Skin epidermis (tissue), 12 donors: ENCODE data around the gene LY6G6F.

Experiments
- H3K27ac ChIP-seq, 21 experiments: fragments of 200-600 bp; sonication (generic) in 11 of 21; one replicate each; pipeline ENCODE4 v1.5.0; 2020; ENCODE audit warnings: mild to moderate bottlenecking in 3 of 21, inconsistent platforms in 2 of 21, moderate library complexity in 2 of 21
- H3K4me3 ChIP-seq, 7 experiments: fragments of 200-600 bp; sonication (generic) in 2 of 7; one replicate each; pipeline ENCODE4 v1.5.0; 2020; ENCODE audit warnings: inconsistent platforms in 2 of 7, mild to moderate bottlenecking in 2 of 7, moderate library complexity in 1 of 7

LY6G6F gene, protein sequence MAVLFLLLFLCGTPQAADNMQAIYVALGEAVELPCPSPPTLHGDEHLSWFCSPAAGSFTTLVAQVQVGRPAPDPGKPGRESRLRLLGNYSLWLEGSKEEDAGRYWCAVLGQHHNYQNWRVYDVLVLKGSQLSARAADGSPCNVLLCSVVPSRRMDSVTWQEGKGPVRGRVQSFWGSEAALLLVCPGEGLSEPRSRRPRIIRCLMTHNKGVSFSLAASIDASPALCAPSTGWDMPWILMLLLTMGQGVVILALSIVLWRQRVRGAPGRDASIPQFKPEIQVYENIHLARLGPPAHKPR

DNA sequence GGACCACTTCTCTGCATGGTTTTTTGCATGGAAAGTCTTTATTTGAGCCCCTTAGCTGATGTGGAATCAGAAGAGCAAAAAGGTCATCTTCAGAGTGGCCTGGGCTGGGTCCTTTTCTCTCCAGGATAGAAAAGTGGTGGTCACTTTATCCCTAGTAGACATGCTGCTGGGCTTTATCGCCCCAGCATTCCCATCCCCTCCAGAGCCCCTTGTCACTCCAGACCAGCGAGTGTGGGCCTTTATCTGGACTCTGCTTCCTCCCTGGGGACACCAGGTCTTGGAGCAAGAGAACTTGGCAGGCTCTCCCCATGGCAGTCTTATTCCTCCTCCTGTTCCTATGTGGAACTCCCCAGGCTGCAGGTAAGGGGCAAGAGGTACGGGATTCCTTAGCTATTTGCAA lies at the start of gene LY6G6F:
Gene LY6G6F, plus strand, starts transcription at position 268 of the 400 bp plus-strand sequence. Its CDS starts 41 bp downstream, at position 309.
- no peak within 1 kb of the TSS for H3K27ac ChIP-seq
- no peak within 1 kb of the TSS for H3K4me3 ChIP-seq

DNA sequence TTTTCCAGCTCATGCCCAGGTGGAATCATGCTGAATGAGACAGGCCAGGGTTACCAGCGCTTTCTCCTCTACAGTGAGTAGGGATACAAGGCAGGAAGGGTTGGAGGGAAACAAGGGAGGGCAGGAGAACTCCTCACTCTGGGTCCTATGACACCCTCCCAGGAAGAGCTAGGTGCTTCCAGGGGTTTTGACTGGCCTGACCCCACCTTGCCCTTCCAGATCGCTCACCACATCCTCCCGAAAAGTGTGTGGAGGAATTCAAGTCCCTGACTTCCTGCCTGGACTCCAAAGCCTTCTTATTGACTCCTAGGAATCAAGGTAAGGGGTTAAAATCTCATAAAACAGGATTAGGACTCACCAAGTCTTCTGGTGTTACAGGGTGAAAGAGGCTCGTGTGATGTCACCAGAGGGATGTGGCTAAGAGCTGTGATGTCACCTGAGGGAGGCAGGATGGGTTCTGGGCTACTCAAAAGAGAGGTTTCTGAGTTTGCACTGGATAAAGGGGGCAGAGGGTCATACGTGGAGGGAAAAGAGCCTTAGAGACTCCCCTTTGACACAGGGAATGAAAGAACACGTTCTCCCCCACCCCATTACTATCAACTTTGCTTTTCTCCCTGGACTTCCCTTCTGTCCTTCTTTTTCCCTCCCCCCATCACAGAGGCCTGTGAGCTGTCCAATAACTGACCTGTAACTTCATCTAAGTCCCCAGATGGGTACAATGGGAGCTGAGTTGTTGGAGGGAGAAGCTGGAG lies 49.1 kb upstream of the LY6G6F start:
- Histone ChIP-seq H3K4me3 (no peak overlapping the region), H3K27ac (peak overlapping the region in 1 of 21 experiments; percentile 45)

DNA sequence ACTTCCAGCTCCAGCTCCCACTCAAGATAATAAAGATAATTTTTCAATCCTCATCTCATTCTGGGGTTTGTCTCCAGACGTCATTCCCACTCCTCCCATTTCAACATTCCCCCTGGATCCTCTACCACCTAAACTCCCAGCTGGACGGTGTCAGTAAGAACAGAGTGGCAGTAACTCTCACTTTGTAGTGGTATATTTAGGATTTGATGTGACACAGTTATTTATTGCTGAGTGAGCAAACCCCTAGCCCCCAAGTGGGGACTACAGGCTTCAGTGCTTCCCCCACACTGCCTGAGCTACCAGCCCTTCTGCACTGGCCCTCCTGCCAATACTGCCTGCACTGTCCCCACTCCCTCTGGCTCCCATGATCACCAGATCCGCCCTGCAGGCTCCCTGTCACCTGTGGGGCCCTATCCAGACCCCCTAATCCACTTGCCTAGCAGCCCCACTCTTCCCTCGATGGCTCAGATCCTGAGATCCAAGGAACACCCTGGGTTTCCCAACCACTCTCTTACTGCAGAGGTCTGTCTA lies 48.4 kb upstream of the LY6G6F start:
- Histone ChIP-seq H3K27ac (peak overlapping the region in 2 of 21 experiments; percentile 40 to 45), H3K4me3 (no peak overlapping the region)

DNA sequence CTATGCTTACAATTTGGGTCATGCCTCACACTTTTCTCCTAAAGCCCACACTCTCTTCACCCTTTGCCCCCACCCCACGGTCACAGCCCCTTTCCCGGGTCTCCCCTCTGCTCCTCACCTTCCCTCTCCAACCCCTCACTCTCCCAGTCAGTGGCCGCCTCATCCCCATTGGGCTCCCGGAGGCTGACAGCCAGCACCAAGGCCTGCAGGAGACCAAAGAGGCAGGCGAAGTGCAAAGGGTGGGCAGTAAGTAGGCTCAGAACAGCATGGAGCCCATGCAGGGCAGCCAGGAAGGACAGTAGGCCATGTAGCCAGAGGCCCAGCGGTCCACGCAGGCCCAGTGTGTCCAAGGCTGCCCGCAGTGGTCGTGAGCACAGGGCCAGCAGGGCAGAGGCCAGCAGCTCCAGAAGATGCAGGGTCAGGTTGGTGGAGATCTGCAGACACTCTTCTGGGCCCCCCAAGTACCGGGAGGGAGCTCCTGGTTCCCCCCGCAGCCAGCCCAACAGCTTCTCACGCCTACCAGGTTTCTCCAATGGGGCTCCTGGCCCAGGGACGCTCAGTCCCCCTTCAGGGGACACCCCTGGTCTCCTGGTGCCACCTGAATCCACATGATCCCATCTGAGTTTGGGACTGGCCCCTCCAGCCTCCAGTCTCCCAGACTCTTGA lies 47.5 kb upstream of the LY6G6F start:
- peak overlapping the region; percentile 51 to 87 (median 78) for H3K4me3 ChIP-seq
- peak overlapping the region in 18 of 21 experiments; percentile 74 to 95 (median 88) for H3K27ac ChIP-seq

DNA sequence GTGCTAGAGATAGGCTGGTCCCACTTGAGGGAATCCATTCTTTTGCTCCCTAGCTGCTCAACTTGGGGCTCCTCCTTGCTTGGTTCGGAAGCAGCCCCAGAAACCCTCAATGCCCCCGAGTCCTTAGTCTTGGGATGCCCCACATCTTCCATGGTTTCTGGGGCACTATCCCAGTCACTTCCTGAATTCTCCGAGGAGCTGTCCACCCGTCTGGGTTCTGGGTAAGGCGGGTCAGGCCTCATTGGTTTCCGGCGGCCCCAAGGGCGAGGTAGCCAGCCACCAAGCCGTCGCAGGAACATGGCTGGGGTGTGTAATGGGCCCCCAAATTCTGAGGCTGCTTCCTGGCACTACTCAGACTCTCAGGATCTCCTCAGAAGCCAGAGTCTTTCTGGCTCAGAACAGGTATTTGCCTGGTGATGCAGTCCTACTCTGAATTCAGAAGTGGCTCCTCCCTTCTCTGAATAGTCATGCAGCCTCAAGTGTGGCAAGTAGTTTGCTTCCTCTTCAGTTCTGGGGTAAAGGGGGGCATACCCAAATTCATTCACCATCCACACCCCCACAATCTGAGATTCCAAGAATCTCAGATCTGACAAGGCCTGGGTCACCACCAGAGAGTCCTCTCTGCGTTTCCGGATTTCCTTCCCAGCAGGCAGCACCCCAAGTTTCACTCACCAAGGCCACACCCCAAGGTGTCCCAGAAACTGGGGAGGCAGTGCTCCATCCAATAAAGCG lies 46.9 kb upstream of the LY6G6F start:
- H3K4me3 ChIP-seq = peak overlapping the region; percentile 51 to 87 (median 78)
- peak overlapping the region in 20 of 21 experiments; percentile 74 to 95 (median 88) for H3K27ac ChIP-seq

DNA sequence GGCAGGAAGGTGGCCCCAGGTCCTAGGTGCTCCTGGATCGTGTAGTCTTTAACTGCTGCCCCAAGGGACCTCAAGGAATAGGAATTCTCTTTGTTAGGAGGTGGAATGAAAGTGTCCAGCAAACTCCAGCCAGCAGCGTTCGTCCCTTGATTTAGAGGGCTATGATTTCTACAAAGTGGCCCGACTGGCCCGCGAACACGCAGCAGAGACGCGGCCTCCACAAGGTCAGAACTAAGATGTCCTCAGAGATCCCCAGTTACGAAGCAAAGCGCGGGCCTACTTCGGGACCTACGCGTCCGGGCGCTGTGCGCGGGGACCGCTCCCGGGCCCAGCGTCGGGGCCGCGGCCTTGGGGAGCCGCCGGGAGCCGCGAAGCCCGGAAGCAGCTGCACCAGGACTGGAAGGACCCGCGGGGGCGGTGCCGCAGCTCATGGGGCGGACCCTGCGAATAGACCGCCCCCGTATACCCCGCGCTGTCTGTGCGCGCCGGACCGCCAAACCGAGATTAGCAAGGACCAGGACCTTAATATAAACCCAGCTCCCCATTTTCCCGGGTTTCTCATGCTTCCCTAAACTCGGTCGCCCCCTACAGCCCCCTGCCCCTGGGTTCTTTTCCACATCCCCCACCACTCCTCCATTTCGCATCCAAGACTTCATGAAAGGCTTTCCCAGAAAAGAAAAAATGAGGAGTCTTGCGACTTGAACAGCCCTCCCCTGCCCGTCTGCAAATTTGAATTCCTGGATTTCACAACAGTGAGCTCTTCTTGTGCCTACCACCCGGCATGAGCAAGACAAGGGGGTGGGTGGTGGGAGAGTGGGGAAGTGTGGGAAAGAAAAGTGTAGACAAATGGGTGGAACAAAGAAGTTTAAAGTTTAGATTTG lies 46.0 kb upstream of the LY6G6F start, which contains the start of gene C6orf47:
Gene C6orf47, minus strand, starts transcription at position 398 of the 881 bp plus-strand sequence. CDS start 831 bp downstream, outside the sequence.
- H3K4me3 ChIP-seq = peak within 1 kb of the TSS; percentile 51 to 87 (median 78)
- H3K27ac ChIP-seq = peak within 1 kb of the TSS in 20 of 21 experiments; percentile 74 to 95 (median 88)

DNA sequence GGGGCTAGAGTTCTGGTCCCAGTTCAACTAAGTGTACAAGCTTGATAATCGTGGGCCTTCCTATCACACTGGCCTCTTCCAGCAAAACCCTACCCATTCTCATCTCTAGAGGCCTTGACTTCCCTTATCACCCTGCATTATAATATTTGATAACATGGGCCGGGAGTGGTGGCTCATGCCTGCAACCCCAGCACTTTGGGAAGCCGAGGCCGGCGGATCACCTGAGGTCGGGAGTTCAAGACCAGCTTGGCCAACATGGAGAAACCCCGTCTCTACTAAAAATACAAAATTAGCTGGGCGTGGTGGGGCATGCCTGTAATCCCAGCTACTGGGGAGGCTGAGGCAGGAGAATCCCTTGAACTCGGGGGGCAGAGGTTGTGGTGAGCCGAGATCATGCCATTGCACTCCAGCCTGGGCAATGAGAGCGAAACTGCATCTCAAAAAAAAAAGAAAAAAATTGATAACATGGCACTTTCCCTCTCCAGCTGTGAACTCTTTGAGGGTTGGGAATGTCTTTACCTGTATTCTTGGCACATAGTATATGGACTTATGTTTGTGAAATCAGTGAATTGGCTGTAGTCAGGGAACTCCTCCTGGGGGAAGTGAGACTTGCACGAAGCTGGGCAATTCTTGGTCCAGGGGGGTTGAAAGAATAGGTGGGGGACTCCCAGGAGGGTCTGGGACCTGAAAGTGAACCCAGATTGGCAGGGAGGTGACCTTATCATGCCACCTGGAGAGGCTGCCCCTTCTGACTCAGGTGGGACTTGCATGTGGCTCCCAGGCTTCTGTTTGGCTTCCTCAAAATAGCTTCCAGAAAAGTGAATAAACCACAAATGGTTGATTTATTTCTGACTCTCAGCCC lies 45.2 kb upstream of the LY6G6F start:
- H3K27ac ChIP-seq = peak overlapping the region in 19 of 21 experiments; percentile 74 to 95 (median 88)
- H3K4me3 ChIP-seq = peak overlapping the region in 5 of 7 experiments; percentile 67 to 87 (median 79)

DNA sequence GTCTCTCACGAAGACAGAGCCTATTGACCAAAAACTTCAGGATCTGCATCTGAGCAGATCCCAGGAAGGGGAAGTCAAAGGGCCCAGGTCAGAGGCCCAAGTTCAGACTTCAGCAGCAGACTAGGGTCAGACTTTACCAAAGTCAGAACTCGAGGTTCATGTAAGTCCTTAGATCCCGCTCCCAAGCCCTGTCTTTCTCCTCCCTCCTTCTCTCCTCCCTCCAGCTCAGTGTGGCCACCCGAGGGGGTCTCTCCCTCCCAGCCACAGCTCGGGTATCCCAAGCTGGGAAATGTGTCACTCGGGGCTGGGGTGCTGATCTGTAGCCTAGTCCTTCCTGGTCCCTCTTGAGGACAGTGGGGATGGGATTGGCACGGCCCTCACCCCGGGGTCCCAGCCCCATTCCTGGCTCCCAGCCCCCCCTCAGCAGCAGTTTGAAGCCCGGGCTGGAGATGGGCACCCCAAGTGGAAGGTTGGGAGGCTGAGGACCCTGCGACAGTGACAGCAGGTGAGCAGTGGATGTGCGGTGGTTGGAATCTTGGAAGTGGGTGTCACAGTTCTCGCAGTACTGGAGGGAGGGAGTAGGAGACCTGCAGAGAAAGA lies 44.4 kb upstream of the LY6G6F start:
- Histone ChIP-seq H3K27ac (peak overlapping the region in 5 of 21 experiments; percentile 7 to 35 (median 23)), H3K4me3 (no peak overlapping the region)

DNA sequence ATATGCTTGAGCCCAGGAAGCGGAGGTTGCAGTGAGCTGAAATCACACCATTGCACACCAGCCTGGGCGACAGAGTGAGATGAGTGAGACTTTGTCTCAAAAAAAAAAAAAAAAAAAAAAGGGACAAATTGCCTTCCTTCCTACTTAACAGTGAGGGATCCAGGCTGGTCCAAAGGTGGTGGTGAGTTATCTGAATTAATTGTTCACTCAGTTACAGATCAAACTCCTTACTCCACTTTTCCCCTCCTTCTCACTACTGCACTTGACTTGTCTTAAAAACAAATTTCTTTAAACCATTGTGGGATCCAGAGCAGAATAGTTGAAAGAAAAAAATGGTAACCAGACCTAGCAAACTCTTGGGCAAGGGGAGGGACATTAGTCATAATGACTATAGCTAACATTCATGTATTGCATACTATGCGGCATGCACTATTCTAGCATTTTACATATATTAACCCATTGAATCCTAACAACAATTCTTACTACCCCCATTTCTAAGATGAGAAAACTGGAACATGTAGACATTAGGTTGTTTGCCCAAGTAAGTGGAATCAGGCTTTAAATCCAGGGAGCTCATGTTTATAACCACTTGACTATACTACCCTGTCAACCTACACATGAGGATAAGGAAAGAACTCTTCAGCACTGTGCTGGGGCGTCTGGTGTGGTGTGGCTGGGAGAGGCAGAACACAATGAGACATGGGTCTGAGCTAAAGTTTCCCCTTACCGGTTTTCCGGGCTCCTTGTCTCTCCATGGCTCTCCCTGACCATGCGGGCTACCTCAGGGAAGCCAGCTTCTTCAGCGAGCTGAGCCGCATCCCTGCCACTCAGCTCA lies 43.3 kb upstream of the LY6G6F start:
- peak overlapping the region in 20 of 21 experiments; percentile 34 to 98 (median 93) for H3K27ac ChIP-seq
- H3K4me3 ChIP-seq = peak overlapping the region; percentile 78 to 95 (median 87)

DNA sequence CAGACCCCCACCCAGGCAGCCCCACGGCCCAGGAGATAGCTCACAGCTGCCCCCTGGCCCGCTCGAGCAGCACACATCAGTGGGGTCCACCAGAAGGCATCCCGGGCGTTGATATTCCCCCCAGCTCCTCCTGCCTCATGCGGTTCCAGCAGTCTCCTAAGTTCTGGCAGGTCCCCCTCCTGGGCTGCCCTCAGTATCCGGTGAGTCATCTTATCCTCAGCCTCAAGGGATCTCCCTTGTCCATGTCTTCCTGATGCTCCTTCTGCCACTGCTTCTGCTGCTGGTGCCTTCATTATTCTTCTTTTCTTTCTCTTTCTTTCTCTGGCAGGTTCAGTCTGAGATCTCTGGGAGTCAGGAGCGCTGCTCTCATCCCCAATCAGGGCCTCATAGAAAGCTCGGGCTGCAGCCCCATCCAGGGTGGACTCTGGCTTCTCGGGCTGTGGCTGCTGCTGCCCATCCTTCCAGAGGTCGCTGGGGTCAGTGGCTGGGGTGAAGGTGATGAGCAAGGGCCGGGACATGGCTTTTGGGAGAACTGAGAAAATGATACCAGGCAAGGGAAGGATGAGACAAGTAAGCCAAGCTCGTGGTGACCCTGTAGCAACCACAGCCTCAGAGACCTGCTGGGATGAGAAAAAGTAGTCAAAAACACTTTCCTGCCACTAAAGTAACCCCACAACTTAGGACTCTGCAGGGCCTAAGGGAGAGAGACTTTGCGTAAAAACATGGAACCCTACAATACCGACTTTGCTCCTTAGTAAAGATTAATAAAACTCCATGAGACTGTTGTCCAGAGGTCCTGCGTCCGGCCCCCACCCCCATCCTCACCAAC lies 42.5 kb upstream of the LY6G6F start:
- peak overlapping the region; percentile 45 to 98 (median 93) for H3K27ac ChIP-seq
- peak overlapping the region; percentile 78 to 95 (median 87) for H3K4me3 ChIP-seq

DNA sequence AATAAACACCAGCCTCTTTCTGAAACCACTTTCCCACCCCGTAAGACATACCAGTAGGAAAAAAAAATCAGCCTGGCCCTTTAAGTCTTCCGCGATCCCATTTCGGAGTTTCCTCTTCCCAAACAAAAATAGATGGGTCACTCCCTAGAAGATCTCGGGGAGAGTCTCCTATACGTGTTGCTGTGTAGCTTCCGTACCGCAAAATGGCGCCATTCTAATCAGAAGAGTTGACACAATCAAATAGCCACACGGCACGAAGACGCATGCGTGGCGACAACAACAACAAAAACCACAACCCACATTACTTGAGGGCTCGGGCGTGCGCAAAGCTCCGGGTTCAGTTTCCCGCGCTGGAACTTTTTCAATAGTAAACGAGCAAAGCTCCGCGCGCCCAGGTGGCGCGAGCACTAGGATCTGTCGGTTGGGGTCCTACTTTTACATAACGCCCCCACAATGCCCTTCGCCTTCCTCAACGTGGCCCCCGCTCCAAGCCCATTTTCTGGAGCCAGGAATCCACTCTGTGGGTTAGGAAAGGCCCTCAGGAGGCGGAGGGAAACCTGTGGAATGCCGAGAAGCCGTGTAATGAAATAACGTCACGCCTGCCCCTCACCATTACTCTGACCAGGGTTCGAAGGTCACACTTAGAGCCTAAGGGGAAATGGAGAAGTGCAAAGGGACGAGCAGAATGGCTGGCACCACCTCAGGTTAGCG lies 41.7 kb upstream of the LY6G6F start, which contains the start of gene GPANK1:
Gene GPANK1, minus strand, starts transcription at position 208 of the 711 bp plus-strand sequence. CDS start 519 bp downstream, outside the sequence.
- H3K27ac ChIP-seq = peak within 1 kb of the TSS; percentile 57 to 98 (median 93)
- peak within 1 kb of the TSS; percentile 78 to 95 (median 87) for H3K4me3 ChIP-seq

DNA sequence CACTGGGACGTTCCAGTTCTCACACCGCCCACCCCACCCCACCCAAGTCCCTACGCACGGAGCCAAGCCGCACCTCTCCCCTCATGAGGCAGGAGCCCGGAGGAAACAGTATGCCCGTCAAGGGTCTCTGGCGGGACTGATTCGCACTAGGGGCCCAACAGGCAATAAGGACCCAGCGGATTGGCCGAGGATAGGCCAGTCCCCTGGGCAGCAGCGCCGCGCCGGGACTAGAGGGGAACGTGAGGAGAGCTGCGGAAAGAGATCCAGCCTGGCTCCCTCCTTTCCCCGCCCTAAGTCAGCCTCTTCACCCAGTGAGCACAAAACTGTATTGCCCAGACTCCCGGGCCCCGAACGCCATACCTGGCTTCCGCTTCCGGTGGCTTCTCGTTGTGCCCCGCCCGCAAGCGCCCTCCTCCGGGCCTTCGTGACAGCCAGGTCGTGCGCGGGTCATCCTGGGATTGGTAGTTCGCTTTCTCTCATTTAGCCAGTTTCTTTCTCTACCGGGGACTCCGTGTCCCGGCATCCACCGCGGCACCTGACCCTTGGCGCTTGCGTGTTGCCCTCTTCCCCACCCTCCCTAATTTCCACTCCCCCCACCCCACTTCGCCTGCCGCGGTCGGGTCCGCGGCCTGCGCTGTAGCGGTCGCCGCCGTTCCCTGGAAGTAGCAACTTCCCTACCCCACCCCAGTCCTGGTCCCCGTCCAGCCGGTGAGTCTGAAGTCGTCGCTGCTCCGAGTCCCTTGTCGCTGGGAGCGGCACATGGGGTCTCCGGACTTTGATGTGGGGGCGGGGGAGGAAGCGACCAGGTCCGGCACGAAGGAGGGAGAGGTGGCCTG lies 40.9 kb upstream of the LY6G6F start, which contains the start of gene CSNK2B:
Gene CSNK2B, plus strand, starts transcription at position 580 of the 836 bp plus-strand sequence. CDS start 752 bp downstream, outside the sequence.
- H3K4me3 ChIP-seq = peak within 1 kb of the TSS; percentile 78 to 95 (median 87)
- H3K27ac ChIP-seq = peak within 1 kb of the TSS; percentile 61 to 98 (median 95)

DNA sequence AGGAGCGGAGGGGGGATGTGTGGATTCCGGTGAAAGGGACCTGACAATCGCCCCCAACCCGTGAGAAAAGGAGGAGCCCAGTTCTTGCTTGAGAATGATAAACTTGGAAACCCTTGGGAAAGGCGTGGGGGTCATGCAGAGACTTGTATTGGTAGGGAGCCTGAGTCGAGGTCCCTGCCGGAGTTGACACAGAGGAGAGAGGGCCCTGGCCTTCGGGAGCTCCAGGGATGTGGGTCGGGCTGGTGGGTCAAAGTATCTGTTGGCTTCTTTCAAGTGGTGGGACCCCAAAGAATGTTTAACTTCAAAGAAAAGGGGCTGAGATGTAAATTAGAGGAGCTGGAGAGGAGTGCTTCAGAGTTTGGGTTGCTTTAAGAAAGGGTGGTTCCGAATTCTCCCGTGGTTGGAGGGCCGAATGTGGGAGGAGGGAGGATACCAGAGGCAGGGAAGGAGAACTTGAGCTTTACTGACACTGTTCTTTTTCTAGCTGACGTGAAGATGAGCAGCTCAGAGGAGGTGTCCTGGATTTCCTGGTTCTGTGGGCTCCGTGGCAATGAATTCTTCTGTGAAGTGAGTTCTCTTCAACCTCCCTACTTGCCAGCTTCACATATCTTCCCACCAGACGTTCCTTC lies 40.2 kb upstream of the LY6G6F start:
- Histone ChIP-seq H3K4me3 (peak overlapping the region; percentile 78 to 95 (median 87)), H3K27ac (peak overlapping the region; percentile 61 to 98 (median 95))
